ENCODE results near the gene DNAJC10.
"Not testable (repeated sequence)": the region's sequence is repeated elsewhere in the genome, so short reads cannot be mapped to it uniquely, and the experiment has no call there.

Gene DNAJC10

DNA sequence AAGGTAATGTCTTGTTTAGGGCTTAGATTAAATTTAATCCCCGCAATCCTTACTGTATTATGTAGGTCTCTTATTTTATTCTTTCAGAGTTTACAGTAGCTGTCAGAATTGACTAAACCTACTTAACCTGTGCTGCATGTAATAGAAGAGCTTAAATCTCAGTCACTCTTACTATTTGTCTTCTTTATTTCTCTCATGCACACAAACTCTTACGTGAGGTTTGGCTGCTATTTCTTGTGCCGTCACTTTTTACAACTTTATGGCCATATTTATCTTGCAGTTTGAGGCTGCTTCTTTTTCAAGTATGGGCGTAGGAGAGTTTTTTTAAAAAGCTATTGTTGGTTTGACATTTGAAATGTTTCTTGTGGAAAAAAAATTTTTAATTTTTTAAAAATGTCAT, 12.0 kb downstream of the DNAJC10 start:
- no peak for FAIRE-seq

DNA sequence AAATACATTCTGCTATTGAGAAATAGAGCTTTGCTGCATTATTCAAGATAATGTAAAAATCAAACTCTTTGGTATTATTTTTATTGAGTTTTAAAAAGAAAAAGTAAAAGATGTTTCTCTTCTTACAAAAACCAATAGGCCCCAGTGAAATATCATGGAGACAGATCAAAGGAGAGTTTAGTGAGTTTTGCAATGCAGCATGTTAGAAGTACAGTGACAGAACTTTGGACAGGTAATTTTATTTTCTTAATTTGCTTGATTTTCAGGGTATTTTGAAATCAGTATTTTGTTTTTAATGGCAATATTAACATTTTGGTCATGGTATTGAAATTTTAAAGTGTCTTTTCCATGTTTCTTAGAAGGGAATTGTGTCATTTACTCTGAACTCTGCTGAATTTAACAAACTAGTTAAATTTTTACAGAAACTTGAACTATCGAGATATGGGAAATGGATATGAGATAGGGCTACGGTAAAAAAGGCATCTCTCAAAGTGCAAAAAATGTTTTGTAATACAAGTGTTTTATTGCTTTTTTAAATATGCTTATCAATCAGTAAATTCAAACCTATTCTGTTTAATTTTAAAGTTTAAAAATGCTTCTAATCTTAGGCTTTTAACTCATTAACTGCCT, 13.8 kb downstream of the DNAJC10 start:
- no peak for FAIRE-seq

DNA sequence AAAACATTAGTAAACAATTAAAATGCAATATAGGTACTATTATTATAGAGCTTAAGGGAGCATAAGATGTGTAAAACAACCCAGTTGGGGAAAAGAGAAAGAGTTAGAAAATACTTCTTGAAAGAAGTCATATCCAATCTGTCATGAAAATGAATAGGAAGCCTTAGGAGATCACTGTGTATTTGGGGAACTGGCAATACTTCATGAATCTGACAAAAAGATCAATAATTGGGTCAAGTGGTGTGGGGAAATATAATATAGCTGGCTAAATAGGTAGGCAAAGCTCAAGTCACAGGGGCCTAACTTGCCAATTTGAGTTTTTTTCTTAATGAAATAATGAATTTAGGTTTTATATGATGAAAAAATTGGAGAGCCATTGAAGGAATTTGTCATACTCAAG, 14.4 kb downstream of the DNAJC10 start:
- no peak for FAIRE-seq

DNA sequence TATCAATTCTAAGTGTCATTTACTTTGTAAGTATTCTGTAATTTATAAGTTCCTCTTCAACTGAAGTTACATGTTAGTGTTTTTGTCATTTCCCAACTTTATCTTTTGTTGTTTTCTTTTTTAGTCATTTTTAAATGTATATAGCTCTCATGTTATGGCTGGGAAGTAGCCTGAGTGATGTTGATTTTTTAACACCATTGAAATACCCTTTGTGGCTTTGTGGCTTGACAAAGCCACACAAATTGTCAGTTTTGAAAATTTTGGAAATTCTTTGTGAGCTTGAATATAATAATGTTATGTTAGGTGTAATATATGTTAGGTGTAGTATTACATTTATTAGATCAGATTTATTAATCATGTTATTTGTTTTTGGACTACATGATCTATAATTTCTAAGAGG, 16.7 kb downstream of the DNAJC10 start:
- FAIRE-seq = no peak

DNA sequence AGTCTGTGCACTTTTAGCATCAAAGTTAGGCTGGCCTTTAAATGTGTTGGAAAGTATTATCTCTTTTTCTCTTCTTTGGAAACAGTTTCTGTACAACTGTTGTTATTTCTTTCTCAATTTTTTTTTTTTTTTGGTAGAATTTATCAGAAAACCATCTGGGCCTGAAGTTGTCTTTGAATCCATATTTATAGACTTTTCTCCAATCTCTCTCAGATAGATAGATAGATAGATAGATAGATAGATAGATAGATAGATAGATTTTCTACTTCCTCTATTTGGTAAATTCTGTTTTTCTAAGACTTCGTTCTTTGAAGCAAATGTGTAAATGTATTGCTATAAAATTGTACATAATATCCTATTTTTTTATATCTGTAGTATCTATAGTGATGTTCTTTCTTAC, 17.5 kb downstream of the DNAJC10 start:
- FAIRE-seq = no peak

DNA sequence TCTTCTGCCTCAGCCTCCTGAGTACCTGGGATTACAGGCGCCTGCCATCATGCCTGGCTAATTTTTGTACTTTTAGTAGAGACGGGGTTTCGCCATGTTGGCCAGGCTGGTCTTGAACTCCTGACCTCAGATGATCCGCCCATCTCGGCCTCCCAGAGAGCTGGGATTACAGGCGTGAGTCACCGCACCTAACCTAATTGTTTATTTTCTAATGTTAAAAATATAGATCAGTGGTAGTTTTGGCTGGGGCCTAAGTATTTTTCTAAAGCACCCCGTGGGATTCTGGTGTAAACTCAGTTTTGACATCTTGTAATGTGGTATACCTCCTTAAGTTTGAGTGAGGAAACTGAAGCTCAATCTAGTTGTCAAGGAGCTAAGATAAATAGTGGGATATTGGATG, 20.8 kb downstream of the DNAJC10 start:
- not testable (repeated sequence) for FAIRE-seq

DNA sequence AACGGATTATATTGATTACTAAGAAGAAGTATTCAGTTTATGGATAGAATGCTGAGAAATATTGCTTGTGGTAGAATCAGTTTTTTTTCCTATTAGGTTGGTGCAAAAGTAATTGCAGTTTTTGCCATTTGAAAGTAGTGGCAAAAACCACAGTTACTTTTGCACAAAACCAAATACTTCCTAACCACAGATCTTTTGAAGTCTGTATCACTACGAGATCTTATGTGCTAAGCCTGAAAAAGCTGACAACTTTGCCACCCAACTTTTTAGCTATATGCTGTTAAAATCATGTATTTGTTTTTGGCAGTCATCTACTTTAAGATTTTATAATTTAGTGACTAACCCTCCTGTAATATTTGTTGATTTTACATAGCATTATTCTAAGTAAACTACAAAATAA, 24.6 kb downstream of the DNAJC10 start:
- no peak for FAIRE-seq

DNA sequence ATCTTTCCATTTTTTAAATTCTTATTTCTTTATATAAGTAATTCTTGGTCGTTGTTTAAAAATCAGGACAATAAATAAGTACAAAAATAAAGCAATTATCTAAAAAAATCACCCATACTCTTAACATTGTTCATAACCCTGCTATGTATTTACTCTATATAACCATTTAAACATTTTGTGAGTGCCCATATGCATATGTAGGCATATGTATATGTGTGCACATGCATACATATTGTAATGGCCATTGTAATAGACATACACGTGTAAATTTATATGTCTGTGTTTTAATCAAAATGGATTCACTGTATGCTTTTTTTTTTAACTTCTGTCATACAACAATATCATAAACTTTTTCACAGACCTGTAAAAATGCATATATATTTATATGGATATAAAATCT, 25.6 kb downstream of the DNAJC10 start:
- no peak for FAIRE-seq

DNA sequence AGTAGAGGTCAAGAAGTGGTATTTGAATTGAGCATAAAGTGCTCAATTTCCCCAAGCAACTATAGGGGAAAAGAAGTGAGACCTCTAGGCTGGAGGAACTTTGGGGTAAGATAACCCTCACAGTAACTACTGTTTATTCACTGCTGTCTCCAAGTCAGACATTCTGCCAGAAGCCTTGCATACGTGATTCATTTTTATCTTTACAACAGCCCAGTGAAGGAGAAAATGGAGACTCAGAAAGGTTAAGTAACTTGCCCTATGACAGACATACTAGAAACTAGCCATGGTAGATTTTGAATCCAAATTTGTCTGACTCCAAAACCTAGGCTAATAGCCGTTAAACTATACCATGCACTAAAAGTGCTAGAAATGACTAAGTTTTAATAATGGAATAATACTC, 28.4 kb downstream of the DNAJC10 start:
- FAIRE-seq = no peak

DNA sequence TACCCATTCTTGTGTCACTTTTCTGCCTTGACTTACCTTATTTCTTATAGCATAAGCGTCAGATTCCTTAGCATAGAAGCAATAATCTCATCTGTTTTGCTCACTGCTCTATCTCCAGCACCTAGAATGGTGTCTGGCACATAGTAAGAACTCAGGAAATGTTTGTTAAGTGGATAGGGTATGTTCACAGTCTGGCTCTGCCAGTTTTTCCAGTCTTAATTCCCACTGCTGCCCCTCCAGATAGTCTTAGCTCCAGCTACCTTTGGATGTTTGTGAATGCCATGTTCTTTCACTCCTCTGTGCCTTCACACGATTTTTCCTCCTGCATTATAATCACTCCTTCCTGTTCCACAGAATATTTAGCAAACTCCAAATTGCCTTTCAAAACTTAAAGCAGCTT, 29.0 kb downstream of the DNAJC10 start:
- no peak for FAIRE-seq

DNA sequence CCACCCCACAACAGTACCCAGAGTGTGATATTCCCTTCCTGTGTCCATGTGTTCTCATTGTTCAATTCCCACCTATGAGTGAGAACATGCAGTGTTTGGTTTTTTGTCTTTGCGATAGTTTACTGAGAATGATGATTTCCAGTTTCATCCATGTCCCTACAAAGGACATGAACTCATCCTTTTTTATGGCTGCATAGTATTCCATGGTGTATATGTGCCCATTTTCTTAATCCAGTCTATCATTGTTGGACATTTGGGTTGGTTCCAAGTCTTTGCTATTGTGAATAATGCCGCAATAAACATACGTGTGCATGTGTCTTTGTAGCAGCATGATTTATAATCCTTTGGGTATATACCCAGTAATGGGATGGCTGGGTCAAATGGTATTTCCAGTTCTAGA, 29.8 kb downstream of the DNAJC10 start:
- FAIRE-seq = not testable (repeated sequence)

DNA sequence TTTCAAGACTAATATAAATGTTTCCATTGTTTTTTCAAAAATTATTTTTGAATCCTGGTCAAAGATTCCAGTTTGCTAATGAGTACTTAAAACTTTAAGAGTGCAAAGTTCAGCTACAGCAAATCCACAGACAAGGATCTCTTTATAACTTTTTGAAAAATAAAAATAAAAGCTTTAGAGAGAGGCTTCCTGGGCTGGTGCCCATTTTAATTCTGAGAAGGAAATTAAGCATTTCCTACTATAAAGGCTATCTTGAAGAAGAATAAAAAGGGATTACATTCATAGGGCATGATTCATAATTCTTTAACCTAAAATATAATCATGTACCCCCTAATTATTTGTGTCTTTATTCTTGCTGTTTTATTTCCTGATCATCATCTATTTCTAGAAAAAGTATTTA, 38.2 kb downstream of the DNAJC10 start:
- no peak for FAIRE-seq

DNA sequence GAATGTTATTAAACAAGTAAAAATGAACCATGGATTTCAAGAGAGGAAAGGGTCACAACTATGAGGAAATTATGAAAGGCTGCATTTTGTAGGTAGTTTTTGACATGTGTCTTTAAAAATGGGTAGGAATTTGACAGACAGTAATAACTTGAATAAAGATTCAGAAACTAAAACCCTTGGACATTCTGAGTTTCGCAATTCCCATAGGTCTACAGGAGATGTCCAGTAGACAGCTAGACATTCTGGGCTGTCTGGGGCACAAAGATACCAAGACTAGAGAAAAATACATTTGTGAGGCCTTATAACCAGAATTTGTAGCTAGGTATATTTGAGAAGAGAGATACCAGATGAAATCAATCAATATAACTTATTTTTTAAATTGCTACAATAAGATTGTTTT, 42.3 kb downstream of the DNAJC10 start:
- no peak for FAIRE-seq

DNA sequence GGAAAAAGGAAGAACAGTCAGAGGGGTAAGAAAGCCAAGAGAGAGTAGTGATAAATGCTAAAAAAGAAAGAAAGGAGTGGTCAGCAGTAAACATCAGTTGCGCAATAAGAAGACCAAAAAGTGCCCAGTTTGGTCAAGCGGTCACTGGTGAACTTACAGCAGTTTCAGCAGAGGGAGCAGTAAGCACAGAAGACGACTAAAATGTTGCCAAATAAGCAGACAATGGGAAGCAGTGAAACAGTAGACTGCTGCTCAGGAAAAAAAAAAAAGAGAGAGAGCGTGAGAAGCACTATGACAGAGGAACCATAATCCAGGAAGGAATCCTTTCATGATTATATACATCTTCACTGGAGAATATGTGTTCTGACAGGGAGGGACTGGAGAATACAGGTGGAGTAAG, 45.8 kb downstream of the DNAJC10 start:
- no peak for FAIRE-seq

DNA sequence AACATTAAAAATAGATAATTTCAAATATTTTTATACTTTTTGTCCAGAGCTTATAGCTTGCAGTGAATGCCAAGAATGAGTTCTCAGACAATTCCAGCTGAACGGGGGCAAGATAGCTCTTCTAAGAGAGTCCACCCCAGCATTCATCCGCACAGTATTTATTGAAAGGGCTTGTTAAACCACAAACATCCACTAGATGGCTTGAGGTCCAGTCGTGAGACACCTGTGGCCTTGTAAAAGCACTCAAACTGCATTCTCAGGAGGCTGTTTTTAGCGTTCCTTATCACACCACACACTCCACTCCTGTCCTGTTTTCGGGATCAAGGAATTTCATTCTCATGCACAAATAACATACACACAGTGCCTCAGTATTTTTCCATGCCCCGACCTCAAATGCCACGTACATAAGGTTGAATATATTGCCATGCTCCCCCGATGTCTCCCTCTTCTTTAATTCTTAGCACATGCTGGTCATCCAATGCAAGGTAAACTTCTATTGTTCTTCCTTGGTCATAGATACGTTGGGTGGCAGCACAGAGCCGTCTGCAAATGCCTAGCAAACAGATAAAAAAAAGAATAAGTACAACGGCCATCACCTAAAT, 47.4 kb downstream of the DNAJC10 start:
- peak; percentile 59 for FAIRE-seq

DNA sequence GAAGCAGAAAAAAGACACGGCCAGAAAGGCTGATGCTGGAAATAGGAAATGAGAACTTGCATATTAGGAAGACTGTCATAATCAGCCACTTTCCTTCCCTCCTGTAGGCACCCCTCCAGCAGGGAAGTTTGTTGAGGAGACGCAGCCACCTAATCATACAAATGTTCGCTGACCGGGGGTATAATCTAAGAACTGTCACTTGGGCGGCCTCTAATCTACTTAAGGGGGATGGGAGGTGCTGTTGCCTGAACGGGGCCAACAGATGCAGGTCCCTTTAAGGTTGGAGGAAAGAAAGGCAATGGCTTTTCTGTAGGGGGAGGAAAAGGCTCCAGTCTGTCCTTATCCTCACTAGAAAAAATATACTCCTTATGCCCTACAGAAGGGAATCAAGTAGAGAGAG, 50.6 kb downstream of the DNAJC10 start:
- FAIRE-seq = no peak

DNA sequence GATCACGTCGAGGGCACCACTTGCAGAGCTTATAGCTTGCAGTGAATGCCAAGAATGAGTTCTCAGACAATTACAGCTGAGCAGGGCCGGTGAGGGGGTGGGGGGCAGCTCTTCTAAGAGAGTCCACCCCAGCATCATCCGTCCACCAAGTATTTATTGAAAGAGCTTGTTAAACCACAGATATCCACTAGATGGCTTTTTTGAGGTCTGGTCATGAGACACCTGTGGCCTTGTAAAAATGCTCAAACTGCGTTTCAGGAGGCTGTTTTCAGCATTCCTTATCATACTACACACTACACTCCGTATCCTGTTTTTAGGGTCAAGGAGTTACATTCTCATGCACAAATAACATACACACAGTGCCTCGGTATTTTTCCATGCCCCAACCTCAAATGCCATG, 51.5 kb downstream of the DNAJC10 start:
- no peak for FAIRE-seq

DNA sequence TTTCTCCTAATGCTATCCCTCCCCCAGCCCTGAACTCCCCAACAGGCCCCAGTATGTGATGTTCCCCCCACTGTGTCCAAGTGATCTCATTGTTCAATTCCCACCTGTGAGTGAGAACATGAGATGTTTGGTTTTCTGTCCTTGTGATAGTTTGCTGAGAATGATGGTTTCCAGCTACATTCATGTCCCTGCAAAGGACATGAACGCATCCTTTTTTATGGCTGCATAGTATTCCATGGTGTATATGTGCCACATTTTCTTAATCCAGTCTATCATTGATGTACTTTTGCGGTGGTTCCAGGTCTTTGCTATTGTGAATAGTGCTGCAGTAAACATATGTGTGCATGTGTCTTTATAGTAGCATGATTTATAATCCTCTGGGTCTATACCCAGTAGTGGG, 52.9 kb downstream of the DNAJC10 start:
- FAIRE-seq = not testable (repeated sequence)

DNA sequence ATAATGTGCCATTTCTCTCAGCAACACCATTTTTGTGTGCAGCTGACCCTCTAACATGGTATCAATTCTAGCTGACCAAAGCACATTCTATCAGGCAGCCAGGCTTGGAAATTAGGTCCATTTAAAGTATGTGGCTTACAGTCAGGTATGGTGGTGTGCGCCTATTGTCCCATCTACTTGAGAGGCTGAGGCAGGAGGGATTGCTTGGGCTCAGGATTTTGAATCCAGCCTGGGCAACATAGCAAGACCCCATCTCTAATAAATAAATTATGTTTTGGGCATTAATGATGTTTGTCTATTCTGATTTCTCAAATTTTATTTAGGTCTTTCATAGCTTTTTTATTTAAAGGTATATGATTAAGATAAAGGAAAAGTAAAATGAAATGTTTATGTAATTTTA, 63.3 kb downstream of the DNAJC10 start:
- FAIRE-seq = no peak

DNA sequence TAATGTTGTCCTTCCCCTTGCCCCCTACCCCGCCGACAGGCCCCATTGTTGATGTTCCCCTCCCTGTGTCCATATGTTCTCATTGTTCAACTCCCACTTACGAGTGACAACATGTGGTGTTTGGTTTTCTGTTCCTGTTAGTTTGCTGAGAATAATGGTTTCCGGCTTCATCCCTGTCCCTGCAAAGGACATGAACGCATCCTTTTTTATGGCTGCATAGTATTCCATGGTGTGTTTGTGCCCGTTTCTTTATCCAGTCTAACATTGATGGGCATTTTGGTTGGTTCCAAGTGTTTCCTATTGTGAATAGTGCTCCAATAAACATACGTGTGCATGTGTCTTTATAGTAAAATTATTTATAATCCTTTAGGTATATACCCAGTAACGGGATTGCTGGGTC, 65.0 kb downstream of the DNAJC10 start:
- FAIRE-seq = not testable (repeated sequence)

DNA sequence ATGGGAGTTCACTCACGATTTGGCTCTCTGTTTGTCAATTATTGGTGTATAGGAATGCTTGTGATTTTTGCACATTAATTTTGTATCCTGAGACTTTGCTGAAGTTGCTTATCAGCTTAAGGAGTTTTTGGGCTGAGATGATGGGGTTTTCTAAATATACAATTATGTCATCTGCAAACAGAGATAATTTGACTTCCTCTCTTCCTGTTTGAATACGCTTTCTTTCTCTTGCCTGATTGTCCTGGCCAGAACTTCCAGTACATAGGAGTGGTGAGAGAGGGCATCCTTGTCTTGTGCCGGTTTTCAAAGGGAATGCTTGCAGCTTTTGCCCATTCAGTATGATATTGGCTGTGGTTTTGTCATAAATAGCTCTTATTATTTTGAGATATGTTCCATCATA, 66.6 kb downstream of the DNAJC10 start:
- FAIRE-seq = not testable (repeated sequence)

DNA sequence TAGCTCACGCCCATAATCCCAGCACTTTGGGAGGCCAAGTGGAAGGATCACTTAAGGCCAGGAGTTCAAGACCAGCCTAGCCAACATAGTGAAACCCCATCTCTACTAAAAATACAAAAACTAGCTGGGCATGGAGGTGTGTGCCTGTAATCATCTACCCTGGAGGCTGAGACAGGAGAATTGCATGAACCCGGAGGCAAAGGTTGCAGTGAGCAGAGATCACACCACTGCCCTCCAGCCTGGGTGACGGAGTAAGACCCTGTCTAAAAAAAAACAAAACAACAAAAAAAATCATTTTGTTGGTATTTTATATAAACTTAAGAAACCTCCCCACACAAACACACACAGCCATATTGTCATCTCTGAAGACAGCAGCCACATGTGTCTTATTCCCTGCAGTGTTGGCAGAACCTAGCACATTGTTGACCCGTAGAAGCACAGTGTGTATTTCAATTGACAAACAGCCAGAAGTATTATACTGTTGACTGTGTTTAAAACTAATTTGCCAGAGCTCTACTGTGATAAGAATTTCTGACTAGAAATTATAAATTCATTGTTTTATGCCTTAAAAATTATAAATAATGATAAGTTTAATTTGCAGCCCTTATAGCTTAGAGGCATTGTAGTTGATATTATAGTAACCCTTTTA, 68.1 kb downstream of the DNAJC10 start:
- no peak for FAIRE-seq

DNA sequence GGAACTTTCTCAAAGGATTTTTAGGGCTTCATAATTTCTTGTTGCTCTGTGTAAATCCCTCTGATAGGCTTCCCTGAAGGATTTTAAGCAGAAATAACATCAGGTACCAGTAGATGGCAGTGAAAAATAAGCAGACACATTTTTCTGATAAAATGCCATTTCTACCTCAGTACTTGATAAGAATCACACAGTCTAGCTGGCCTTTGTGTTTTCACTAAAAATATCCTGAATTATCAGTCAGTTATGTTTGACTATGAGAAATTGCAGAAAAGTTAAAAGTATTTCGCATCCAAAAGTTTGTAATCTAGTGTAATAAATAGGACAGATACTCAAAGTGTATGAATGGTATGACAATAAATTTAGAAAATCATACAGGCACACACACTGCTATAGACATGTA, 68.7 kb downstream of the DNAJC10 start:
- FAIRE-seq = peak; percentile 96

DNA sequence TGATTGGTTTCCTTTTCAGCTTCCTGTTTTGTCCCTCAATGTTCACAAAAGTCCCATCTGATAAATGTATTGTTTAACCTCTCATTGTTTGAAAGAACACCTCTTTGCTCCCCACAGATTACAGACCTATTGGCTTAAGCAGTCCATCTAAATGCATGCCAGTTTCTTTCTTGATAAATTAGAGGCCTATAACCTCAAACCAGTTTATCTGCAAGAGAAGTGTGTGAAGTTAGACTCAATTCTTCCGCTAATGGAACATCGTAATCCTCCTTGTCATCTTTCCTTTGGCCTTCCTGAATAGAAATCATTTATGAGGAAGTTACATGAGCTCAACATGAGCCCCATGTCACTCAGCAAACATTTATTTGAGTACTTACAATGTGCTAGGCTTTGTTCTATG, 76.4 kb downstream of the DNAJC10 start:
- FAIRE-seq = no peak

DNA sequence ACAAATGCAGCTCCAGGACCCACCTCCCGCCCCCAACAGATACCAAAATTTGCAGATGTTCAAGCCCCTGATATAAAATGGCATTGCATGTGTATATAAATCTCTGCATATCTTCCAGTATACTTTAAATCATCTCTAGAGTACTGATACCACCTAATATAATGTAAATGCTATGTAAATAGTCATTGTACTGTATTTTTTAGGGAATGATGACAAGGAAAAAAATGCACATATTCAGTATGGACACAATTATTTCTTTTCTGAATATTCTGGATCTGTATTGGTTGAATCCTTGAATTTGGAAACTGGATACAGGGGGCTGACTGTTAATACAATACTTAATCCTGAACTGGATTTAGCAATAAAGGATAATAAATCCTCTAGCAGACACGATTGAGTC, 82.7 kb downstream of the DNAJC10 start:
- no peak for FAIRE-seq
